ENCODE results near the gene GCLC. TPM values are rescaled to one million over a fixed set of nuclear protein-coding genes. Genes with fewer than 3 reads are reported as not detected.

The GCLC gene
- total and polyA plus RNA-seq, 2 experiments from 2014 or later, result 16.9 to 40.3 TPM

- H3K27ac Mint-ChIP-seq, result no peak overlapping the region
- no peaks in the 10 kb centered on the region for H3K9me3 Mint-ChIP-seq
- no peak for DNase-seq (ENCODE audit: low spot score)
- no peaks in the 10 kb centered on the region for H3K9me2 ChIP-seq (ENCODE audit: insufficient read depth)
- no peak overlapping the region for H2AFZ ChIP-seq
- no peaks in the 10 kb centered on the region for H3K36me3 Mint-ChIP-seq (ENCODE audit: low read depth)
- no peaks in the 10 kb centered on the region for H4K20me1 ChIP-seq (replicated peaks; ENCODE audit: insufficient read depth)
- H3K4me3 ChIP-seq, result no peak overlapping the region
- H3K36me3 ChIP-seq (ENCODE audit: insufficient read depth), result no peaks in the 10 kb centered on the region
- no peaks in the 10 kb centered on the region for H3K79me2 ChIP-seq (replicated peaks; ENCODE audit: insufficient read depth)
- no peak overlapping the region for H3K27ac ChIP-seq (ENCODE audit: low read depth)
- H3K4me1 ChIP-seq (ENCODE audit: insufficient read depth), result no peaks in the 10 kb centered on the region
- H3K27me3 Mint-ChIP-seq (ENCODE audit: insufficient read depth, low read depth, poor library complexity), result peaks cover 8% of the 10 kb centered on the region
- no peaks in the 10 kb centered on the region for H3K27me3 ChIP-seq (ENCODE audit: insufficient read depth)
- no peak overlapping the region for H3K4me3 Mint-ChIP-seq
- no peak for ATAC-seq
- H3F3A ChIP-seq (replicated peaks; ENCODE audit: low read depth), result no peaks in the 10 kb centered on the region
- TF ChIP-seq EZH2 (IDR thresholded peaks at IDR 0.05; ENCODE audit: low read depth, unreplicated experiment) (no peak), ZNF331 (CRISPR knock-in tag; IDR thresholded peaks at IDR 0.05; ENCODE audit: low read depth) (no peak), CREB1 (CRISPR knock-in tag; IDR thresholded peaks at IDR 0.05; ENCODE audit: low read depth) (no peak), CTCF (conservative IDR thresholded peaks at IDR 0.05; ENCODE audit: low read depth in 2 of 2) (no peak), ETS1 (IDR thresholded peaks at IDR 0.05) (no peak), STAT1 (IDR thresholded peaks at IDR 0.05; ENCODE audit: unreplicated experiment) (no peak), JUNB (IDR thresholded peaks at IDR 0.05; ENCODE audit: unreplicated experiment) (no peak), ZNF462 (CRISPR knock-in tag; IDR thresholded peaks at IDR 0.05) (no peak), POLR2AphosphoS5 (IDR thresholded peaks at IDR 0.05; ENCODE audit: low read depth) (no peak), NANOG (IDR thresholded peaks at IDR 0.05; ENCODE audit: borderline replicate concordance) (no peak), REST (IDR thresholded peaks at IDR 0.05; ENCODE audit: unreplicated experiment) (no peak), EZH2phosphoT487 (IDR thresholded peaks at IDR 0.05; ENCODE audit: unreplicated experiment) (no peak), ZNF114 (CRISPR knock-in tag; IDR thresholded peaks at IDR 0.05) (no peak)
- H3K4me2 ChIP-seq, result no peak overlapping the region
- no peaks in the 10 kb centered on the region for H3K4me1 Mint-ChIP-seq
Measured at GRCh38 chr6:53464483-53464882, 80.4 kb downstream of the GCLC start.
